NCI-H1105 treated with DMSO at 0.1 percent for 48 hours (cell line): ENCODE measurements around the gene NUDT22.

Experiments
- DNase-seq: peaks from one replicate; lab custom pipeline; 2025; lab: John Stamatoyannopoulos, UW

NUDT22 gene

DNA sequence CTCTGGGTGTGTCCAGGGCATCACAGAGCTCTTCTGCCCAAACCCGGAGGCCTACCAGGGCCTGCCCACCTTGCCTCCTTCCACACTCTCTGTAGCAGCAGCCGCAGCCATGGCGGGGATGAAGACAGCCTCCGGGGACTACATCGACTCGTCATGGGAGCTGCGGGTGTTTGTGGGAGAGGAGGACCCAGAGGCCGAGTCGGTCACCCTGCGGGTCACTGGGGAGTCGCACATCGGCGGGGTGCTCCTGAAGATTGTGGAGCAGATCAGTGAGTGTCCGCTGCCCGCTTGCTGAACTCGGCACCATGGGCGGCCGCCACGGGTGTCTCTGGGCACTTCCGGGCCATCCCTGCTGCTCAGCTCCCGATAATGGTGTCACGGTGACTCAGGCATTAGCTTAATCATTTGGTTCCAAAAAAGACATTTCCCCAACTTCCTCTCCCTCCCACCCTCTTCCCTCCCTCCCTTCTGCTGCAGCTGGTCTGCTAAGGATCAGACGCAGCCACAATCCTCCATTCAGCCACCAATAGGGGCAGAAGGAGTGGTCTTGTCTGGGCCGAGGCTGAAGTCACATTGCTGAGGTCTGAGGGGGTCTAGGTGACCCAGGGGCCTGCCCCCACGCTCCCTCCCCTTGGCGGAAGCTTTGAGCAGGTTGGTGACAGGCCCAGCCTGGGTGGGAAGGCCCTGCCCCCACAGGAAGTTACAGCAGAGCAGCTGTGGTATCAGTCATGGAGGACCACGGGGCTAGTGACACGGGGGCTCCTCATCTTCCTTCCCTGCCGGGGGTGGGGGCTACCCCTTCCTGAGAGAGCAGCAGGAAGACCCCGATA is 18.6 kb upstream of the NUDT22 start:
- no peak for DNase-seq

DNA sequence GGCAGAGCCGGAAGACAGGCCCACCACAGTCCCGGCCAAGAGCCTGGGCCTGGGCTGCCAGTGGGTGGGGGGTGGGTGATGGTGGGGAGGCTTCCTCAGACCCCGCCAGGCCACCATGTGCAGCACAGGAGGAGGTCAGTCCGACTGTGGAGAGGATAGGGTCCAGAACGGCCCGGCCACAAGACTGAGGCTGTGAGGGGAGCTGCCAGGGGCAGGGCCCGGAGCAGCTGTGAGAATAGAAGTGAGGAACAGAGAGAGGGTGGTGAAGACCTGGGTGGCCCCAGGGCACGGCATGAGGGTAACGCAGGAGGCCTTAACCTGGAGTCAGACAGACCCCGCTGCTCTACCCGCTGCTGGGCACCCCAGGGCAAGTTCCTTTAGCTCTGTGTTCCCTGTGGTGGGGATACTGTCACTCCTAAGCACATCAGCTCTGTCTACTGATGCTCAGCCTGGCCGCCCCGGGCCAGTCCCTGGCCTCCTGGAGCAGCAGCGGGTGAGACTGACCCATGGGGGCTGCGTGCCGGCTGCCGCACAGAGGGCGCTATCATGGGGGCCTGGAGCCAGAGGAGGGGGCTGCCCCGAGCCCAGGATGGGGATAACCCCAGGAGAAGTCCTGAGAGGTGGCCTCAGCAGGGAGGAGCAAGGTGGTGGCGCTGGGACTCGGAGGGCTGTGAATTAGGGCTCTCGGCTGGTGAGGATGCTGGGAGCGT is 17.8 kb upstream of the NUDT22 start:
- no peak for DNase-seq

GRCh38 chr11:64208796-64209562 is 17.1 kb upstream of the NUDT22 start:
- no peak for DNase-seq

DNA sequence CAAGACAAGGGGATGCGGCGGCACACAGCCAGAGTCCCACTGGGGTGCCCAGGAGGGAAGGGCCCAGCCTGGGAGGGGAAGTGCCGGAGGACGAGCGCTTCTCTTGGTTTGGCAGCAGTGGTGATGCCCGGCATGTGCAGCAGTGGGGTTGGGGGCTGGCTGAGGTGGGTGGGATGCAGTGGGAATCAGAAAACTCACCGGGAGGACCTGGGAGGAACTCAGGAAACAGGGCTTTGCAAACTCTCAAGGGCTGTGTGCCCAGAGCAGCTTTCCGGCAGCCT is 16.6 kb upstream of the NUDT22 start:
- no peak for DNase-seq

DNA sequence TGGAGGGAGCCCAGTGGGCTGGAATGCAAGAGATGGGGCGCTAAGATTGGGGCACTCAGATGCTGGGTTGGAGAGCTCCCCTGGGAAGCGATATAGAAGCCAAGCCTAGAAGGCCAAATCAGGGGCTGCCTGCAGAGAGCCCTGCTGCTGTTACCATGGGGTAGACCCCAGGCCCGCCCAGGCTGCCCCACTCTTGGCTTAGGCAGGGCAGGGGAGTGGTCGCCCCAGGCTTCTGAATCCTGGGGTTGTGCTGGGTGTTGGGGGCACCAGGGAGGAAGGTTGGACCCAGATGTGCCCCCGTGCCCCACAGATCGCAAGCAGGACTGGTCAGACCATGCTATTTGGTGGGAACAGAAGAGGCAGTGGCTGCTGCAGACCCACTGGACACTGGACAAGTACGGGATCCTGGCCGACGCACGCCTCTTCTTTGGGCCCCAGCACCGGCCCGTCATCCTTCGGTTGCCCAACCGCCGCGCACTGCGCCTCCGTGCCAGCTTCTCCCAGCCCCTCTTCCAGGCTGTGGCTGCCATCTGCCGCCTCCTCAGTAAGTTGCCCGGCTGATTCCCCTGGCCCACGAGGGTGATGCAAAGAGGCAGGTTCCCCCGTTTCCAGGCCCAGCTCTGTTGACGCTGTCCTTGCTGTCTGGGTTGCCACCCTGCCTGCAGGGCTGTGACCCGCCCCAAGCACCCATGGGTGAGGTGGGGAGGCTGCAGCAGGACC is 15.6 kb upstream of the NUDT22 start:
- no peak for DNase-seq

DNA sequence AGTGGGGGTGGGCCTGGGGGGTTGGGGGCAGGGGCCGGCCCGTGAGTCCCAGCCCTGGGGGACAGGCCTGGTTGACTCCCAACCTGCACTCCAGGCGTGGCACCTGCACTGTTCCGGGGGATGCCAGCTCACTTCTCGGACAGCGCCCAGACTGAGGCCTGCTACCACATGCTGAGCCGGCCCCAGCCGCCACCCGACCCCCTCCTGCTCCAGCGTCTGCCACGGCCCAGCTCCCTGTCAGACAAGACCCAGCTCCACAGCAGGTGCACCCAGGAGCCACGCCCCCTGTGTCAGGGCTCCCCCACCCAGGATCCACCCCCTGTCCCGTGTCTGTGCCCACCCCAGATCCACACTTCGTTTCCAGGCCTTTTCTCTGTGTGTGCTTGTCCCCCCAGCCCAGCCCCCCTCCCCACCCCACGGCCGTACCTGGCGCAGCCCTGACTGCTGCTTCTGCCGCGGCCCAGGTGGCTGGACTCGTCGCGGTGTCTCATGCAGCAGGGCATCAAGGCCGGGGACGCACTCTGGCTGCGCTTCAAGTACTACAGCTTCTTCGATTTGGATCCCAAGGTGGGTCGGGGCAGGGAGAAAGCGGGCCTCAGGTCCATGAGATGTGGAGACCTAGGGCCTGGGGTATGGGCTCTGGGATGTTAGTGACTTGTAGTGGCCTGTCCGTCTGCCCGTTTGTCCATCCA is 14.7 kb upstream of the NUDT22 start:
- no peak for DNase-seq

DNA sequence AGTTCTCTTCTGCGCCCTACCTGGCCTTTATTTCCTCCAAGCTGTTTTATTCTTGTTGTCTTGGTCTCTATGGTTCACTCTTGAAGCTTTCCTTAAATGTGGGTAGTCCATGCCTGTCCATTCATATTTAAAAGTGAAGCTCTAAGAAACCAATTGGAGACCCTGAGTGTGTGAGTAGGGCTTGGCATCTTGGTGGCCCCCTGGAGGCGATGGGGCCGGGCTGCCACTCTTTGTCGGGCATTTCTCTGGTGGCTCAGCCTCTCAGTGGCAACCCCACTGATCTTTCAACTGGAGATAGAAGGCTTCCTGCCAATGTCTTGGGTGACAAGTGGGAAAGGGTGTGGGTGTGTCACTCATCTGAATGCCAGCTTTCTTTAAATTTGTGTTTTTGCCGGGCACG is 9.2 kb upstream of the NUDT22 start:
- no peak for DNase-seq

DNA sequence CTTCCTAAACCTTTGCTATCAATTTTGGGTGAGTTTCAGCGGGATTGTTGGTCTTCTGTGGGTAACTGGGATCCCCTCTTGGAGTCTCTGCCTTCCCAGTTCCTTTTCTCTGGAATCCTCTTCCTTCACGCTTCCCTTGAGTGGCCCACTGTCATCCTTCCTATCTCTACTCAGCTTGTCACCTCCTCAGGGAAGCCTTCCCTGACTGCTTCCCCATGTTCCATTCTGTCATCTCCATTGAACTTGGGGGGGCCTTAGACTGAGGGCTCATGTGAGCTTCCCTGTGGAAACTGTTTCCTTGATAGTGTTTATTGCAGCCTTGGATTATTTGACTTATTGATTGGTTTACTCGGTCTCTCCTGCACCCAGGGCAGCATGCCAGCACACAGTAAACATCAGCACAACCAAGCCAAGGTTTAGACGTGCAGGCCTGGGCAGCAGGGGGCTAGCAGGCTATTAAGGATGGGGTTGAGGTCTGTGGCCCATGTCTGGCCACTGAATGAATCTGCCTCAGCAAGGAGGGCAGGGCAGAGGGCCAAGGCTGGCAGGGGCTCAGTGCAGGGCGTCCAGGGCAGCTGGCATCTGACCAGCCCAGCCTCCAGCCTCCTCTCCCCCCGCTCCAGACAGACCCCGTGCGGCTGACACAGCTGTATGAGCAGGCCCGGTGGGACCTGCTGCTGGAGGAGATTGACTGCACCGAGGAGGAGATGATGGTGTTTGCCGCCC is 7.3 kb upstream of the NUDT22 start:
- no peak for DNase-seq

DNA sequence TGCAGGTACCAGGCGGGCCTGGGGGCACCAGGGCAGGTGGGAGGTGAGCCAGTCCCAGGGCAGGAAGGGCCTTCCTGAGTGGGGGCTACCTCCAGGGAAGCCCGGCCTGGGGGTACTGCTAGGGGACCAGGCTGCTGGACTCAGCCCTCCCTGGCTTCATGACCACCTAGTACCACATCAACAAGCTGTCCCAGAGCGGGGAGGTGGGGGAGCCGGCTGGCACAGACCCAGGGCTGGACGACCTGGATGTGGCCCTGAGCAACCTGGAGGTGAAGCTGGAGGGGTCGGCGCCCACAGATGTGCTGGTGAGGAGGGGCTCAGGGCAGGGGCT is 6.8 kb upstream of the NUDT22 start:
- no peak for DNase-seq

DNA sequence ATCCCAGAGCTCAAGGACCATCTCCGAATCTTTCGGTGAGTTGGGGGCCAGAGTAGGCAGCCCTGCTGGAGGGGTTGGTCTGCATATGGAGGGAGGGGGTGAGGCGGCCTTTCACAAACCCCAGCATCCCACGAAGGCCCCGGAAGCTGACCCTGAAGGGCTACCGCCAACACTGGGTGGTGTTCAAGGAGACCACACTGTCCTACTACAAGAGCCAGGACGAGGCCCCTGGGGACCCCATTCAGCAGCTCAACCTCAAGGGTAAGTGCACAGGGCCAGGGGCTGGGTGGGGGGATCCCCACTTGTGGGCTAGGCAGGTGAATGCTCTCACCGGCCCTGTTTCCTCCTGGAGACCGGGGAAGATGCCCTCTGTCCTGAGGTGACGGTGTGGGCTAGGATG is 6.3 kb upstream of the NUDT22 start:
- no peak for DNase-seq

DNA sequence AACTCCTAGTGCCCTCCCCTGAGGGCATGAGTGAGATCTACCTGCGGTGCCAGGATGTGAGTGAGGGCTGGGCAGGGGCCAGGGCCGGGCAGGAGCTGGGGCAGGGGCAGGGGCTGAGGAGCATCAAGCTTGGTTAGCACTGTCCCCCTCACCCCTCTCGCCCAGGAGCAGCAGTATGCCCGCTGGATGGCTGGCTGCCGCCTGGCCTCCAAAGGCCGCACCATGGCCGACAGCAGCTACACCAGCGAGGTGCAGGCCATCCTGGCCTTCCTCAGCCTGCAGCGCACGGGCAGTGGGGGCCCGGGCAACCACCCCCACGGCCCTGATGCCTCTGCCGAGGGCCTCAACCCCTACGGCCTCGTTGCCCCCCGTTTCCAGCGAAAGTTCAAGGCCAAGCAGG is 5.8 kb upstream of the NUDT22 start:
- DNase-seq, result no peak

DNA sequence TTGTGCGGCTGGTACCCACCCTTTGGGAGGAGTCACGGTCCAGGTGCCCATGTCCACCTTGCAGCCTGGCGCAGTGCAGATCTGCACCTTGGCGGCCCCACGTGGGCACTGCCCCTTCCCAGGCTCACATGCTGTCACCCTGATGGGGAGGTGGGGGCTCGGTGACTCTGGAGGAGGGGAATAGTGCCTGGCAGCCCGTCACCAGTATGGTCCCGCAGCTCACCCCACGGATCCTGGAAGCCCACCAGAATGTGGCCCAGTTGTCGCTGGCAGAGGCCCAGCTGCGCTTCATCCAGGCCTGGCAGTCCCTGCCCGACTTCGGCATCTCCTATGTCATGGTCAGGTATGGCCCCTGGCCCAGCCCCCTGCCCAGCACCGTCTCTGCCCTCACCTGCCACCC is 5.3 kb upstream of the NUDT22 start:
- DNase-seq, result no peak

DNA sequence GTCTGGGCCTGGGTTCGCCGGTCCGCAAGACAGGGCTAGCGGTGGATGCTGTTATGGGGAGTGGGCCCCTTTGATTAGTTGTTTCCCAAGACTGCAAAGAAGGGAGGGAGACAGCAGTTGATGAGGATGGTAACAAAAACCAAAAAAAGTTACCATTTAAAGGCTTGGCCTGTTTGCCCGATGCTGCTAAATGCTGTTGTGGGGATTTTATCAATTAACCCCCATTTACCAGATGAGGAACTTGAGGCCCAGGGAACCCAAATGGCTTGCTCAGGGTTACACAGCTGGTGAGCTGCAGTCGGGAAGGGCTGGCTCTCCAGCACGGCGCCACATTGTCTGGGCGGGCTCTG is 3.4 kb upstream of the NUDT22 start:
- DNase-seq, result no peak

GRCh38 chr11:64223001-64223651 is 2.9 kb upstream of the NUDT22 start:
- DNase-seq, result no peak

GRCh38 chr11:64224151-64224890 is 1.8 kb upstream of the NUDT22 start:
- DNase-seq, result no peak

GRCh38 chr11:64224891-64225607 is 1.0 kb upstream of the NUDT22 start:
- no peak for DNase-seq

DNA sequence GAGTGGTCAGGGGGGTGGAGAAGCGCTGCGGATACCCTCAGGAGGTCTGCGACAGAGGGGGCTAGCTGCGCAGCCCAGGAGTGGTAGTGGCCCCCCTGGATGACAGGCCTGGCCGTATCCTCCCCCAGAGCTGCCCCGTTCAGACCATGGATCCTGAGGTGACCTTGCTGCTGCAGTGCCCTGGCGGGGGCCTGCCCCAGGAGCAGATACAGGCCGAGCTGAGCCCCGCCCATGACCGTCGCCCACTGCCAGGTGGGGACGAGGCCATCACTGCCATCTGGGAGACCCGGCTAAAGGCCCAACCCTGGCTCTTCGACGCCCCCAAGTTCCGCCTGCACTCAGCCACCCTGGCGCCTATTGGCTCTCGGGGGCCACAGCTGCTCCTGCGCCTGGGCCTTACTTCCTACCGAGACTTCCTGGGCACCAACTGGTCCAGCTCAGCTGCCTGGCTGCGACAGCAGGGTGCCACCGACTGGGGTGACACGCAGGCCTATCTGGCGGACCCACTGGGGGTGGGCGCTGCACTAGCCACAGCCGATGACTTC is 505 bp downstream of the NUDT22 start:
- DNase-seq, result peak; percentile 81

DNA sequence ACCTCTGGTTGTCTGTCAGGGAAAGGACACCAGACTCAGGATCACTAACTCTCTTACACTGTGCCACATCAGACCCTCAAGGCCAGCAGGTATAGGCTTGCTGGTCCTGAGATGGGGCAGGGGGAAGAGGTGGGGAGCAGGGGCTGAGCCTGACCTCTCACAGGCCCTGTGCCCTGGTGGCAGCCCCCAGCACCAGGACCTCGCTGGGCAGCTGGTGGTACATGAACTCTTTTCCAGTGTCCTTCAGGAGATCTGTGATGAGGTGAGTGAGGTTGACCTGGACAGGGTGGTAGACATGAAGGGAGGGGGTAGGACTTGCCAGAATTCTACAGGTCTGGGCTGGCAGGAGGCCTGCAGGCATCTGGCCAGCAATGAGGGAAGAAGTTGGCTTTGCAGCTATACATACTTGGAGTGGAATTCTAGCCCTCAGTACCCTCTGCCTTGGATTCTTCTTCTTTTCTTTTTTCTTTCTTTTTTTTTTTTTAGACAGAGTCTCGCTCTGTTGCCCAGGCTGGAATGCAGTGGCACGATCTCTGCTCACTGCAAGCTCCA is 1.4 kb downstream of the NUDT22 start:
- no peak for DNase-seq
